ENCODE results near the gene PYY.

Gene PYY

GRCh38 chr17:43914451-43914850 is 39.3 kb downstream of the PYY start:
- DNase-seq: no peak

- no peak for DNase-seq
Measured at GRCh38 chr17:43913584-43913983, 40.2 kb downstream of the PYY start.

GRCh38 chr17:43912635-43913304 is 41.0 kb downstream of the PYY start:
- DNase-seq: no peak

- no peak for DNase-seq
Measured at GRCh38 chr17:43911904-43912303, 41.8 kb downstream of the PYY start.

- DNase-seq: no peak
Measured at GRCh38 chr17:43909537-43910231, 44.1 kb downstream of the PYY start.

- DNase-seq: no peak
Measured at GRCh38 chr17:43907998-43908721, 45.6 kb downstream of the PYY start.

GRCh38 chr17:43907425-43907981 is 46.2 kb downstream of the PYY start, which contains the start of gene MPP2:
Gene MPP2, minus strand, starts transcription at chr17:43907536. Its CDS starts 3,076 bp downstream, at chr17:43904460.
- peak; percentile 26 for DNase-seq

- no peak for DNase-seq
Measured at GRCh38 chr17:43906951-43907424, 46.8 kb downstream of the PYY start.

- DNase-seq: peak; percentile 24
Measured at GRCh38 chr17:43905985-43906852, 47.5 kb downstream of the PYY start.

- no peak for DNase-seq
Measured at GRCh38 chr17:43905400-43905984, 48.2 kb downstream of the PYY start.
